ENCODE measurements around the gene HNRNPR. TPM values are rescaled to one million over a fixed set of nuclear protein-coding genes. Genes with fewer than 3 reads are reported as not detected.
A peak's percentile ranks its signal among the peaks of the same experiment; 100 is the strongest.

HNRNPR gene
- polyA plus RNA-seq, 3 donors from 2014 or later = 133 to 212 (median 158) TPM

DNA sequence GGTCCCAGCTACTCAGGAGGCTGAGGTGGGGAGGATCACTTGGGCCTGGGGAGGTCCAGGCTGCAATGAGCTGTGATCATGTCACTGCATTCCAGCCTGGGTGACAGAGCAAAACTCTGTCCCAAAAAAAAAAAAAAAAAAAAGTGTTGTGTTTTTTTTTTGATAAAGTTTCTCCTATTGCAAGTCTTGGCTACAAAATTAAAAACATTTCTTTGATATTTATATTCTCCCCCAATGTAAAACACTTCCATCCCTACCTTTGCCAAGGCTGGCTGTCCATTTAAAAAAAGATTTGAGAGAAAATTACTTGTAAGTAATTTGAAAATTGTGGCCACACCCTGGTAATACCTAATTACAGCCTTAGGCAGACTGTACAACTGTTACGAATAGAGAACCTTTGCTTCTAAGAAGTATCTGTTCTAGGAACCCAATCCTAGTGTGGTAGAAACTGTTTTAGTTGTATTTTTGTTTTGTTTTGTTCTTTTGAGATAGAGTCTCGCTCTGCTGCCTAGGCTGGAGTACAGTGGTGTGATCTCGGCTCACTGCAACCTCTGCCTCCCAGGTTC lies 14.3 kb upstream of the HNRNPR start:
- H3K9me3 Mint-ChIP-seq = peaks cover 22 to 46% (median 42%) of the 10 kb centered on the region in 6 donors
- H3K27ac Mint-ChIP-seq = no peak overlapping the region
- H3K27me3 Mint-ChIP-seq (ENCODE audit: low read depth in 3 of 3) = peaks cover 0 to 2% (median 2%) of the 10 kb centered on the region in 3 donors
- peaks cover 39 to 56% (median 53%) of the 10 kb centered on the region in 3 donors for H3K36me3 Mint-ChIP-seq
- H3K4me1 Mint-ChIP-seq = no peaks in the 10 kb centered on the region
- no peak for DNase-seq
- no peak overlapping the region for H3K4me3 Mint-ChIP-seq

DNA sequence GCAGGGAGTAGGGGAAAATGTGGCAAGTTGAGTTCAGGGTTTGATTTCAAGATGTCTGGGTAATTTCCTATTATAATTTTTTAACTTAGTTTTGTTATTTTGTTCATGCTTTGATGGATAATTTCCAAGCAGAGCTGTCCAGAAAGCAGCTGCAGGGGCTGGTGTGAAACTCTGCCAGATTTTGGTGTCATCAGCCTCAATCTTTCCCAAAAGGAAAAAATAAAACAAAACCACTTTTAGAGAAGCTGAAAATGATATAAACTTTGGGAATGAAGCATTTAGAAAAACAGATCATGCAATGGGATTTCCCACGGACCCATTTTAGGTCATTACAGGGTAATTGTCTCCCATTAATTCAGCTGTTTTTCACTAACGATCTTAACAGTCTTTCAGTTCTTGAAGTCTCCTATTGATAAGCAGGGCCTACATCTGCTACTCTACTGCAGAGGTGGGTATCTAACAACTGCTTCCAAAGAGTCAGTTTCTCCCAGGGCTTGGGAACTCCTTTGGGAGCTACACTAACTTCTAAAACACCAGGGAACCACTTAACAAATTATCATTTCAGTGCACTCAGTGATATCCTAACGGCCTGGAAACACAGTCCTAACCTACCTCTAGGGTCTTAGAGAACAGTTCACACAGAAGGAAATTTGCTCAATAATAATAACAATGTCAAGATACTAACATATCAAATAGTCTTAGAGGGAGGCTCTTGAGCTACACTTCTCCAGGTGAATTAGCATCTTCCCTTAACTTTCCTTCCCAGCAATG lies 13.2 kb upstream of the HNRNPR start:
- no peak for DNase-seq
- Mint-ChIP-seq H3K27ac (no peak overlapping the region), H3K4me1 (no peaks in the 10 kb centered on the region), H3K9me3 (peaks cover 17 to 35% (median 31%) of the 10 kb centered on the region in 6 donors), H3K27me3 (ENCODE audit: low read depth in 3 of 3) (peaks cover 0 to 2% (median 2%) of the 10 kb centered on the region in 3 donors), H3K36me3 (peaks cover 30 to 47% (median 42%) of the 10 kb centered on the region in 3 donors), H3K4me3 (no peak overlapping the region)

DNA sequence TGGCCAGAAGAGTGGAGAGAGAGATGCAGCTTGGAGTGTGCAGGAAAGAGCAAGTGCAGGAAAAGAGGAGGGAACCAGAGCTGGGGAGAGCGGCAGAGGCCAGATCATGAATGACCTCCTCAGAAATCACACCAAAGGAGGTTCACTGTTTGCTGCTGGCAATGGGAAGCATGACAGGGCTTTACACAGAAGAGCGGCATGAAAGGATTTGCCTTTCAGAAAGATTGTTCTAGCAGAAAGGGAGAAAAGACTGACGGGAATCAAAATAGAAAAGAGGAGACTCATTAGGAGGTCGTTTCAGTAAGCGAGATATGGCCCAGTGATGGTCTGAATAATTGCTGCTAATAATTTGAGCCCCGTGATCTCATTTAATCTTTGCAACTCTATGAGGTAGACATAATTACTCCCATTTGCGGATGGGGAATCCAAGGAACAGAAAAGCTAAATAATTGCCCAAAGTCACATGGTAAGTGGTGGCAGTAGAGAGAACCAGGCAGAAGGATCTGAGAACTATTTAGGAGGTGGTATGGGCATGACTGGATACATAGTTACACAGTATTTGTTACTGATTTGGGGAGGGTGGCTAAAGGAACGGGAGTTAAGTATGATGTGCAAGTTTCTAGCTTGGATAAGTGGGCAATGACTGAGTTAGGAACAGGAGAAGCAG lies 12.5 kb upstream of the HNRNPR start:
- no peak for DNase-seq
- peaks cover 0 to 2% (median 2%) of the 10 kb centered on the region in 3 donors for H3K27me3 Mint-ChIP-seq (ENCODE audit: low read depth in 3 of 3)
- no peak overlapping the region for H3K4me3 Mint-ChIP-seq
- H3K4me1 Mint-ChIP-seq = no peaks in the 10 kb centered on the region
- peaks cover 26 to 41% (median 35%) of the 10 kb centered on the region in 3 donors for H3K36me3 Mint-ChIP-seq
- peaks cover 12 to 28% (median 24%) of the 10 kb centered on the region in 6 donors for H3K9me3 Mint-ChIP-seq
- H3K27ac Mint-ChIP-seq = no peak overlapping the region

DNA sequence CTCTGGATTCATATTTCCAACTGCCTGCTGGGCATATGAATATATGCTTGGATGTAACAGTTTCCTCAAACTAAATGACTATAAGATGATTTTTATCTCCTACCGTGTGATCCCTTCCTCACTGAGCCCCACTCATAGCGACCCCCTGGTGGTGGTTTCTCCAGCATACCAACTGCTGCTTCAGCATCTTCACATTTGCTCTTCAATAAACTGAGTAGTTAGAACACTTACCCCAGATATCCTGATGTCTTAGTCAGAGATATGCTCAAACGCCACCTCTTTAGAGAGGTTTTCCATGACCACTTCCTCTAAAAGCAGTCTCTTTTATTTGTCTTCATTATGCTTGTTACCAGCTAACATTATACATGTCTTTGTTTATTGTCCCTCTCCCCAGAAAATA lies 10.2 kb upstream of the HNRNPR start:
- no peak overlapping the region for H3K4me3 Mint-ChIP-seq
- no peak overlapping the region for H3K27ac Mint-ChIP-seq
- H3K9me3 Mint-ChIP-seq = peaks cover 0 to 5% (median 2%) of the 10 kb centered on the region in 6 donors
- H3K36me3 Mint-ChIP-seq = peaks cover 7 to 18% (median 12%) of the 10 kb centered on the region in 3 donors
- peaks cover 0 to 2% (median 0%) of the 10 kb centered on the region in 3 donors for H3K27me3 Mint-ChIP-seq (ENCODE audit: low read depth in 3 of 3)
- no peak for DNase-seq
- H3K4me1 Mint-ChIP-seq = no peaks in the 10 kb centered on the region

DNA sequence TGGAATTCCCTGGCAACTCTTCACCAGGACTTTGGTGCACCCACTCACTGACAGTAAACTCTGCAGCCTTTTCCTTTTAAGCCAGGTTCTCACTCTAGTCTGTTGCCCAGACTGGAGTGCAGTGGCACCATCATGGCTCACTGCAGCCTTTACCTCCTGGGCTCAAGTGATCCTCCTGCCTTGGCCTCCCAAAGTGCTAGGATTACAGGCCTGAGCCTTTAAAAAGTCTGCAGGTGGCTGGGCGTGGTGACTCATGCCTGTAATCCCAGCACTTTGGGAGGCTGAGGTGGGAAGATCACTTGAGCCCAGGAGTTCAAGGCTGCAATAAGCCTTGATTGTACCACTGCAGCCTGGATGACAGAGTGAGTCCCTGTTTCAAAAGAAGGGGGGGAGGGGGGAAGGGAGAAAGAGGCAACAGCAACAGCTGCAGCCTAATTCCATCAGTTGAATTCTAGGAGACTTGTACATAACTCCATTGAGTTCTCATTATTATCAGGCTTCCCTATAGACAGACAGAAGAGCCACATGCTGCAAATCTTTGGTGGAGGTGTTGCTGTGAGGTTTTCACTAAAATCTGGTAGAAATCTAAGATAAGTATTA lies 8.1 kb upstream of the HNRNPR start:
- no peak for DNase-seq
- Mint-ChIP-seq H3K4me3 (no peak overlapping the region), H3K27ac (no peak overlapping the region), H3K27me3 (ENCODE audit: low read depth in 3 of 3) (peaks cover 0 to 3% (median 0%) of the 10 kb centered on the region in 3 donors), H3K9me3 (peaks cover 0 to 1% (median 0%) of the 10 kb centered on the region in 6 donors), H3K4me1 (no peaks in the 10 kb centered on the region), H3K36me3 (peaks cover 0 to 8% (median 3%) of the 10 kb centered on the region in 3 donors)

DNA sequence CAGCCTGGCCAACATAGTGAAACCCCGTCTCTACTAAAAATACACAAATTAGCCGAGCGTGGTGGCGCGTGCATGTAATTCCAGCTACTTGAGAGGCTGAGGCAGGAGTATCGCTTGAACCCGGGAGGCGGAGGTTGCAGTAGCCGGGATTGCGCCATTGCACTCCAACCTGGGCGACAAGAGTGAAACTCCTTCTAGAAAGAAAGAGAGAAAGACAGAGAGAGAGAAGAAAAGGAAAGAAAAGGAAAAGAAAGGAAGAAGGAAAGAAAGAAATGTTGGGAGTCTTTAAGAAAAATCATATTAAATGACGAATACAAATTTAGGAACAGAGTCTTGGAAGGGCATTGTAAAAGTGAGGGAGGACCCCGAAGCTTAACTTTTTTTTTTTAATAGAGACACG lies 1.8 kb upstream of the HNRNPR start:
- peak overlapping the region; percentile 9 to 95 (median 45) for H3K4me3 Mint-ChIP-seq

DNA sequence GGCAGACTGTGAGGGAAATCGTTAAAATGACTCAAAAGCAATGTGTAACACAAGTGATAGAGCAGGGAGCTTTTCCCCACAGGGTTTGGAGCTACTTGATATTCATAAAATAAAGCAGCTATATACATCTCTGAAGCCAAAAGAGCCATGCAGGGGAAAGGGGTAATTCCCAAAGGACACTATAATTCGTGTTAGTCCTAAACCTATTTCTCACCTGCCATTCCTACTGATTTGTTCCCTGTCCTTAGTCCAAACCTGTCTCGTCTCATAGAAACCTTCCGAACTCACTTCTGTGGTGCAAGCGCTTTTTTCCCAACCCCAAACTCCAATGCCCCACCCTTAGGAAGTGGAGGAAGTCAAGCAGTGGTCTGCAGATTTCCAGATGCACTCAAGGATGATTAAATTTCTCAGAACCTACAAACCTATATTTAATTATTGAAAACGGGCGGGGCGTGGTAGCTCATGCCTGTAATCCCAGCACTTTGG lies 946 bp upstream of the HNRNPR start:
- peak overlapping the region; percentile 86 to 97 (median 92) for H3K27ac Mint-ChIP-seq

More for the DNA sequence above, 1.8 kb upstream of the HNRNPR start:
- Mint-ChIP-seq H3K9me3 (no peaks in the 10 kb centered on the region), H3K27ac (peak overlapping the region in 2 of 6 donors; percentile 6 to 72), H3K4me1 (peaks cover 33 to 35% of the 10 kb centered on the region in 2 donors), H3K27me3 (ENCODE audit: low read depth in 3 of 3) (peaks cover 2 to 4% (median 3%) of the 10 kb centered on the region in 3 donors), H3K36me3 (no peaks in the 10 kb centered on the region)
- DNase-seq = no peak

DNA sequence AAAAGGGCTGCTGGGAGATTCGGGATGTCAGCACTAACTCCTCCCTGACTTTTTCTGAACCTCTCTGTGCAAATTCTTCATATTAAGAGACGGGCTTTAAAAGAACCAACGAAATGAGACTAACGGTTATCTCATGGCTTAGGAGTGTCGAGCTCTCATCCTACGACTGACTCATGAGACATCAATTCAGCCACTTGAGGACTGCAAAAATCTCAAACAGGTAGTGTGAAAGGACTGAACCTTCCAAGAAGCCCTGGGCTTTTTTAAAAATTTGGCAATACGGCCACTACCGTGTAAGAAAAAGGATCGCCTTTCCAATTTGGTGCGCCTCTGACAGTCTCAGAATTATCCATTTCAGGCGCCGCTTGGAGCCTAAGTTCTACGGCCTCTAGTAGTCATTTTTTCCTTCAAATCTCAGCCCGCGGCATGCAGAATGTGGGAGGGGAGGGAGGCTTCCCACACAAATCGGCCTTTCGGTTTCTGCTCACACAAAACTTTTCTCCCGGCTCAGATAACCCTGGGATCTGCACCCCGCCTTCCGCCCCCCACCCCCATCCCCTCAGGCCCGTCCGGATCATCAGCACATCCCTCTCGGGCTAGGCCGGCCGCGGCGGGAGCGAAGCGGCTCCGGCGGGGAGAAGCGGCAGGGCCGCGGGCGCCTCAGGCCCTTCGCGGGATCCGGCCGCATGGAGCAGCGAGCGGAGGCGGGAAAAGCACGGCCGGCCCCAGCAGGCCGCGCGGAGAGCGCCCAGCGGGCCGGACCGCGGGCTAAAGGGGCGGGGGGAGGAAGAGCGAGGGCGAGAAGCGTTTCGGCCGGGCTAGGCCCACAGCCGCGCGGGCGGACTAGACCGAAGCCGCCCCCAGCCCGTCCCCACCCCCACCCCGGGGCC lies 618 bp downstream of the HNRNPR start:
- Mint-ChIP-seq H3K36me3 (no peaks in the 10 kb centered on the region), H3K4me1 (peaks cover 54 to 59% of the 10 kb centered on the region in 2 donors), H3K4me3 (peak overlapping the region; percentile 88 to 96 (median 92)), H3K27ac (peak overlapping the region; percentile 68 to 93 (median 88)), H3K27me3 (ENCODE audit: low read depth in 3 of 3) (peaks cover 2 to 4% (median 3%) of the 10 kb centered on the region in 3 donors), H3K9me3 (no peaks in the 10 kb centered on the region)
- peak in 2 of 3 donors; percentile 3 to 44 for DNase-seq

More for the DNA sequence above, 946 bp upstream of the HNRNPR start:
- H3K4me3 Mint-ChIP-seq = peak overlapping the region; percentile 95 to 98 (median 96)
- no peak for DNase-seq
- H3K36me3 Mint-ChIP-seq = no peaks in the 10 kb centered on the region
- peaks cover 42 to 44% of the 10 kb centered on the region in 2 donors for H3K4me1 Mint-ChIP-seq
- H3K27me3 Mint-ChIP-seq (ENCODE audit: low read depth in 3 of 3) = peaks cover 2 to 4% (median 3%) of the 10 kb centered on the region in 3 donors
- no peaks in the 10 kb centered on the region for H3K9me3 Mint-ChIP-seq

DNA sequence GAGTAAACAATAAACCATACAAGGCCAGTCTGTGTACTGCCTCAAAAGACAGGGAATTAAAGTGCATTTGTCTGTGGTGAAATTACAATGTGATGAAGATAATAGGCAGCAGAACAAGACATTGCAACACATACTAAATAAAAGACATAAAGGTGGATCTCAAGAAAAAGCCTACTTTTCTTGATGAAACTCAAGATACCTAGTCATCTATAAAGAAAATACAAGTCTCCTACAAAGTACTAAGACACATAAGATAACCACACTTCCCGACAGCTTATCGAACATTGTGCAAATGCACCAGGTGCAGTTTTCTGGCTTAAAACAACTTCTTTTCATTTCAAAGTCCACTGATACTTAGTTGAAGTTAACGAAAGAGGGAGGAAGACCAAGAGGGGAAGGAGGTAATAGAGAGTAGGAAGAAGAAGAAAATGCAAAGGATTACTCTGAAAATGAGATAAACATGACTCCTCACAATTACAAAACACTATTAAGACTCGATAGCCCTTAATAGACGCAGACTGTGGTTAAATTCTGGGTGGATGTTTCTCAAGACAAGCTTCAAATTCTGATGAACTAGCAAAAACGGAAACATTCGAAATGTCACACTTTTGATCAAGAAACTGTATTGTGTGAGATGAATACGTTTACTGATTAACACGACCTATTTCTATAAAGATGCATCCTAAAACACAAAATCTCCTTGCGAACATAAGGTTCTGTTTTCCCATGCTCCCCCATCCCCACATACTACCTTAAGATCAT lies 2.0 kb downstream of the HNRNPR start:
- Mint-ChIP-seq H3K27me3 (ENCODE audit: low read depth in 3 of 3) (peaks cover 2 to 3% (median 3%) of the 10 kb centered on the region in 3 donors), H3K36me3 (peaks cover 4% of the 10 kb centered on the region in 3 donors), H3K9me3 (no peaks in the 10 kb centered on the region), H3K4me1 (peaks cover 65 to 73% of the 10 kb centered on the region in 2 donors), H3K4me3 (peak overlapping the region; percentile 88 to 96 (median 92)), H3K27ac (peak overlapping the region; percentile 33 to 88 (median 76))
- no peak for DNase-seq

DNA sequence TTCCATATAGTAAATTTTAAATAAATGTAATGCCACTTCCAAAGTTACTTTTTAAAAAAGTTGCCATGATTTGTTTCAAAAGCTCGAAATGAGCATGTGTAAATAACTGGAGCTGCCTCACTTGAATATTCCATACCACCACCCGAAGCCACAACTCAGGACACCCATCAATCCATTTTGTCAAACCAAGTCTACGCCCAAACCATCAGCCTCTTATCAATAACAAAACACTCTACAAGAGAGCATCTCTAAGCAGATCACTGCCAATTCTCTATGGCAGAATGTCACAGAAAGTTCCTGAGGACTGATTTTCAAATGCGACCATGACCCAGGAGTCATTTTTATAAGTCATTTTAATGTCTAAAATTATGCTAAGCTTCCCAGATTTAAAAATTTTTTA lies 4.5 kb downstream of the HNRNPR start:
- H3K27ac Mint-ChIP-seq = peak overlapping the region in 3 of 6 donors; percentile 7 to 71 (median 9)
- peak overlapping the region in 3 of 5 donors; percentile 3 to 51 (median 15) for H3K4me3 Mint-ChIP-seq
- H3K36me3 Mint-ChIP-seq = peaks cover 8 to 11% (median 8%) of the 10 kb centered on the region in 3 donors
- H3K4me1 Mint-ChIP-seq = peaks cover 60 to 70% of the 10 kb centered on the region in 2 donors
- no peak for DNase-seq
- H3K9me3 Mint-ChIP-seq = no peaks in the 10 kb centered on the region
- H3K27me3 Mint-ChIP-seq (ENCODE audit: low read depth in 3 of 3) = peaks cover 2 to 3% (median 3%) of the 10 kb centered on the region in 3 donors

DNA sequence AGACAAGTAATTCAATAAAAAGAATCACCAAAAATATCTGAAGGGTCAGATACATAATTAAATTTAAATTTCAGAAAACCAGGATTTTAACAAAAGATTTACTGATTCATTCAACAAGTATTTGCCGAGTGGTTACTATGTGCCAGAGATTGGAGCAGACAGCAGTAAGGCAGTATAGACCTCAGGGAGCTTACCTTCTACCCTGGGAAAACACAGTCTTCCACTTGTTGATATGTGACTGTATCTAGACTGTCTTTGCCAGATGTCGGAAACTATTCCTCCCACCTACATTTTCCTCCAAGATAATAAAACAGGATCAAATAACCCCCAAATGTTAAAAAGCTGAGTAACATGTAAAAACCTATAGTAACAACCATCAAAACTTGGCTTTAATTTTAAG lies 6.2 kb downstream of the HNRNPR start:
- H3K27ac Mint-ChIP-seq = peak overlapping the region in 2 of 6 donors; percentile 22 to 29
- no peaks in the 10 kb centered on the region for H3K27me3 Mint-ChIP-seq (ENCODE audit: low read depth in 3 of 3)
- H3K36me3 Mint-ChIP-seq = peaks cover 16 to 18% (median 18%) of the 10 kb centered on the region in 3 donors
- peaks cover 57 to 67% of the 10 kb centered on the region in 2 donors for H3K4me1 Mint-ChIP-seq
- no peak for DNase-seq
- no peak overlapping the region for H3K4me3 Mint-ChIP-seq
- H3K9me3 Mint-ChIP-seq = no peaks in the 10 kb centered on the region

DNA sequence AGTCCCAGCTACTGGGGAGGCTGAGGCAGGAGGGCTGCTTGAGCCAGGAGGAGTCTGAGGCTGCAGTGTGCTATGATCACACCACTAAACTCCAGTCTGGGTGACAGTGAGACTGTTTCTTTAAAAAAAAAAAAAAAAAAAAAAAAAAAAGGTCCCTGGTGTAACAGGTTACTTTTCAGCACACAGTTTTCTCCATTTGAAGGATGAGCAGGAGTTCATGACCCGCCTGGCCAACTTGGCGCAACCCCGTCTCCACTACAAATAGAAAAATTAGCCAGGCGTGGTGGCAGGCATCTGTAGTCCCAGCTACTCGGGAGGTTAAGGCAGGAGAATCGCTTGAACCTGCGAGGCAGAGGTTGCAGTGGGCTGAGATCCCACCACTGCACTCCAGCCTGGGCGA lies 12.4 kb downstream of the HNRNPR start:
- peak overlapping the region in 1 of 6 donors; percentile 78 for H3K27ac Mint-ChIP-seq
- no peaks in the 10 kb centered on the region for H3K9me3 Mint-ChIP-seq
- no peak for DNase-seq
- H3K27me3 Mint-ChIP-seq (ENCODE audit: low read depth in 3 of 3) = no peaks in the 10 kb centered on the region
- no peak overlapping the region for H3K4me3 Mint-ChIP-seq
- peaks cover 17 to 42% of the 10 kb centered on the region in 2 donors for H3K4me1 Mint-ChIP-seq
- H3K36me3 Mint-ChIP-seq = peaks cover 16 to 36% (median 31%) of the 10 kb centered on the region in 3 donors

Data from immature natural killer cell (primary cell).